COR-L47 (cell line): Measurements from ENCODE around the gene ATRNL1.
"Not testable (repeated sequence)": the region's sequence is repeated elsewhere in the genome, so short reads cannot be mapped to it uniquely, and the experiment has no call there.

ENCODE experiments used
- DNase-seq: peaks from one replicate; lab custom pipeline; 2025; lab: John Stamatoyannopoulos, UW

ATRNL1 gene

DNA sequence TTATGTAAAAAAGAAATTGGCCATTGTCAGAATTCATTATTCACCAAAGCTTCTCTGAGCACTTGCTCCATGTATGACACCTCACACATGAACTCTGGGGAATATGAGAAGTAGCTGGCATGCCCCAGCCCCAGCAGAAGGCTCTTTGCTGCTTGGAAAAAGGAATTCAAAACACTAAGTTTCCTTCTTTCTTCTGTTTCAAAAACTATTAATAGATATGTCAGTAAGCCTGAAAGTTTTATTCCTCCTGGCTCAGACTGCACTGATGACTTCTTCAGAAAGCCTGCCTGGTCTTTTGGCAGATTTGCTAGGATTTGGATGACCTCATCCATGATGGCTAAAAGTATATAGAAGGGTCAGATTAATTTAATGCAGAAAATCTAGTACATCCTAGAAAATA is 668.9 kb downstream of the ATRNL1 start:
- no peak for DNase-seq

DNA sequence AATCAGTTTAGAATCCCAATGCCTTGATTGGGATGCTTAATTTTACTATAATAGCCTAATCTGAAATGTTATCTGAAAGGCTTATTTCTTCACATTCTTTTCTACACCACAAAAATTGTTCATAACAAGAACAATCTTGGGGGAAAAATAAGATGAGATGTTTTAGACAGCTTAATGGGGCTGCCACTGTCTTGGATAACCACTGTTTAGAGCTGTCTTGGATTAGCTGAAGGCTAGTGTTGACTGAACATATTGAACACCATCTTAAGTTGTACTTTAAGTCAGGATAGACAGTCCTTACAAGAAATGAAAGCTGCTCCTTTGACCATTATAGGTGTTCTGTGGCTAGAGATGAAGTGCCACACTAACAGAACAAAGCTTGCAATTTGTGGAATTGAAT is 678.6 kb downstream of the ATRNL1 start:
- DNase-seq = no peak

DNA sequence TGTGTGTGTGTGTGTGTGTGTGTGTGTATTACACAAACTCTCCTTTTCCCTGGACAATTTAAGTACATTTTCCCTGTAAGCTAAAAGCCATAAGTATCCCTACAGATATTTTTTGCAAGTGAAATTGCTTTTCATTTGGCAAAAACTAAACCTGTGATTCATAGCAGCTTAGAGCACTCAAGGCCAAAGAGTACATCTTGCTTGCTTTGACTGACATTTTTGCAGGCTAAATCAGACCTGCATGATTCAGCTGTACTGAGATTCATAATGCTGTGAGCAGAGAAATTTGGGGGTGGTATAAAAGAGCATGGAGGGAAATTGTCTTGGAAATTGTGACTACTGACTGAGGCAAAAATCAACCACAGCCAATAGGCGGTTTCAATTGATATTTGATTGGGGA is 679.4 kb downstream of the ATRNL1 start:
- DNase-seq = no peak

DNA sequence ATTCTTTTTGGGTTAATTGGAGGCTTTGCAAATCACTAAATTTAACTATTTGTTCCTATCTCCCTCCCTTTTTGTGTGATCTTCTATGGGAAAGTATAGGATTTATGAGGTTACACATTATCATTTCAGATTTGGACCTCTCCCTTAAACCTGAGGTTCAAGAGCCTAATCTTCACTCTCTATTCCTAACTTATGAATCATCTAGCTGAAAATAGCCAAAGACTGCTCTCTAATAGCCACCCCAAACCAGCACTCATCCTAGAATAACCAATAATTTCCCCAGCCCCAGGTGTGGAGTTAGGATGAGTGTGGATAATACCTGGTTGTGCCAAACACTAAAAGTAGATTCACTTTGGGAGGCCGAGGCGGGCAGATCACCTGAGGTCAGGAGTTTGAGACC is 680.7 kb downstream of the ATRNL1 start:
- no peak for DNase-seq

DNA sequence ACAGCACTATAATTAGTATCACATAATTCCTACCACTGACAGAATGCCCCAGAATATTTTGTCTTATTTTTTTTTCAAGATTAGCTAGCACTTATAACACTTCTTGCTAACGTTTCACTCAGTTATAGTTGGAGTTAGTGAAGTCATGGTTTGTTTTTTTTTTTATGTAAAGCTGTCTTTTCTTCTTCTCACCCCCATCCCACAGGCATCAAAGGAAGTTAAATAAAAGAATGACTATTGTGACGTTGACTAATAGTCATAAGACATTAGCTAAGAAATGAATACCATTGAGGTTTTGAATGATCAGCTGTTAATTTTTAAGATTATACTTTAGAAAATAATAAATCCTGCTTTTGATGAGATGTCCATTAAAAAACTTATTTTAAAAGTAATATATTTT is 681.6 kb downstream of the ATRNL1 start:
- DNase-seq = no peak

DNA sequence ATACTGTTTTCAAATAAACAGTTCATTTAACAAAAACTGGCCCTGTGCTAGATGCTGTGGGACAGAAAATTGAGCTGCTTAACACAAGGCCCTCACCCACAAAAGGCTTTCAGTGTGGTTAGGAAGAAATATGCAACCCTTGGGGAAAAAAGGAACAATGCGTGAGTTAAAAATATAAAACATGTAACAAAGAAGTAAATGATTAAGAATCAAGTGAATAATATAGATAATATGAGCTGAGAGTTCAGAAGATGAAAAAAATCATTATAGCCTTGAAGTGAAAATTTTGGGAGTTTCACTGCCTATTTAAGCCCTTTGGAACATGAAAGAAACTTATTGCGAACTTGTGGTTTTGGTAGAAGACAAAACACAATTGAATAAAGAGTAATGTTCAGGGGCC is 684.5 kb downstream of the ATRNL1 start:
- no peak for DNase-seq

DNA sequence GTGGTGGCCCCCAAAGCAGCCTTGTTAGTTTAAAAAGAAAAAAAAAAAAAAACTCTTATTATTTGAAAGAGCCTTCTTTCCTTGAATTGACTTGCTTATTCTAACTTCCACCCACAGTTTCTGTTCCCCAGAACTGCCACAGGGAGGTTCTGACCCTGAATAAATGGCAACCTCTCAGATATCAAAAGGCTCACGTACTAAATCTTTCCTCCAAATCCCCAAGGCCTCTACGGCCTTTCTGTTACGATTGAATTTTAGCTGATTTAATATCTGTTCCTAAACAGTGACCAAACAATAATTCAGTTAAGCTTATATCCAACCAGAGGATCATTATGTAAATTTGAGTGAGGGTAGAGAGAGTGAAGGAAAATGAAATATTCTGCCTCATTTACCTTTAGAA is 697.1 kb downstream of the ATRNL1 start:
- DNase-seq = no peak

DNA sequence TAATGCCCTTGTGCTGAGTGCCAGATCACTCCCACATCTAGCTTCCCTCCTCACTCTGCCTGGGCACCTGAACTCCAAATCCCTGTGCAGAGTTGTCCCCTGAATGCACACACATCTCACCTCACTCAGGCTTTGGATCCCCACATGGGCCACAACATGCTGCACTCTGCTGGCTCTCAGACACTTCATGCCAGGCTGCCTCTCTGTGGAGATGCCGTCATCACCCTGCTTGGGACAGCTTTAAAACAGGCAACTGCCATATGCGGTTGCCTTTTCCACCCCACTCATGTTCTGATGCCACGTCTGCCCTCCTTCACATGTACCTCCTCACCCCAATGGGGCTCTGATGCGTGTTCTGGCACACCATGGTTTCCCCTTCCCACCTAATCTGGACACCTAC is 702.8 kb downstream of the ATRNL1 start:
- no peak for DNase-seq

DNA sequence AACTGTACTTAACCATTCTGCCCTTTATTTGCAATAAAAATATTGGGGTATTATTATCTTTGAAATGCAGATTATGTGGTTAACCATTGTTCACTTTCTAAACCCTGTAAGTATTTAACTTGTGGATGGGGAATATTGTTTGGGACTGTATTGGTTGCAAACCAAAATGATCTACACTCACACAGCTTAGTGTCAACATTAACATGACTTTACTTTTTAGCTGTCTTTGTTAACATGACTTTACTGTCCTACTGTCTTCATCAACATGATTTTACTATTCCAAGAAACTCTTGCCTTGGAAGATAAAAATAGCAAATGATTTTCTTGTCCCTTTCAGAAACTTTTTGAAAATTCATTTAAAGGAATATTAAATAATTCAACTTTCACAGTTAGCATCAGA is 708.3 kb downstream of the ATRNL1 start:
- DNase-seq = no peak

DNA sequence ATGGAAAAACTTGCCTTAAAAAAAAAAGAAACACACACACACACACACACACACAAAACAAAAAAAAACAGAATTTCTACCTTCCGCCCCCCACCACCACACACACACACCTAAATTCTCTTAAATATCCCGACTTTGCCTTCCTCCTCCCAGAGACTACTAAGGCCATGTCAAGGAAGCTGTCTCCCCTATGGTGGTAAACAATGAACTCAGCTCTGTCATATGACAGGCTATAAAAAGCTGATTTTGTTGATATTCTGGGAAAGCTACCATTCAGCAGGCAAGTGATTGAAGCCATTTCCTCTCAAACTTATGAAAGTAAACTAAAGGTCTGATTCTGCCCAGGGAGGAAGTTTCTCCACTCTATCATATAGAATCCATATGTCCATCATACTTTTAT is 708.8 kb downstream of the ATRNL1 start:
- no peak for DNase-seq

DNA sequence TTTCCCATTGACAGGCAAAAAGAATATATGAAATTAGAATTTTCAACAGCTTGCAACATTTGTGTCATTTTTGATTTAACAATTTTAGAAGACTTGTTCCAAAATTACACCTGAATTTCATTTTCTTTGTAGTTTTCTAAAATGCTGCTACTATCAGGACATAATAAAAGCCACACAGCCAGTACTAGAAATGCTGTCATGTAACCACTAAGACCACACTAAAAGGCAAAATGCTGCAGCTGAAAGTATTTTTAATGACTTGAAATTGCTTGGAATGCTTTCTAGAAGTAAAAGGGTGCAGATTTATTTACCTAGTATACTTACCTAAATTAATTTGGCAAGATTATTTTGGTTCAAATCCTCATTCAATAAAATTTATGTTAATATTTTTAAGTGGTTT is 709.7 kb downstream of the ATRNL1 start:
- DNase-seq = no peak

DNA sequence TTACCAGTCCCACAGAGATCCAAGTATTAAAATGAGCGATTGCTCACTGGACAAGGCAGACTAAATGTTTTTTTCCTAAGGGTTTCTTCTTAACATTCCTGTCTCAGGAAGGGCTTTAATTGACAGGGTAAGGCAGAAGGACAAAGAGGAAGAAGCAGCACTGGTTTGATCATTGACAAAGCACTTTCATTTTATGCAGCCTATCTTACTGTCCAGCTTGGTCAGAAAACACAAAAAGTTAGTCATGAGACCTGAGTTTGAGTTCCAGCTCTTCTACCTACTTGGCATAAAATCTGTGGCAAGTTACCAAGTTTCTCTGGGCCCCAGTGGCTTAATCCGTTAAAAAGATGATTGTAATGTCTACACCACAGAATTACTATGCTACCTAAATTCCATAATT is 721.4 kb downstream of the ATRNL1 start:
- DNase-seq = no peak

DNA sequence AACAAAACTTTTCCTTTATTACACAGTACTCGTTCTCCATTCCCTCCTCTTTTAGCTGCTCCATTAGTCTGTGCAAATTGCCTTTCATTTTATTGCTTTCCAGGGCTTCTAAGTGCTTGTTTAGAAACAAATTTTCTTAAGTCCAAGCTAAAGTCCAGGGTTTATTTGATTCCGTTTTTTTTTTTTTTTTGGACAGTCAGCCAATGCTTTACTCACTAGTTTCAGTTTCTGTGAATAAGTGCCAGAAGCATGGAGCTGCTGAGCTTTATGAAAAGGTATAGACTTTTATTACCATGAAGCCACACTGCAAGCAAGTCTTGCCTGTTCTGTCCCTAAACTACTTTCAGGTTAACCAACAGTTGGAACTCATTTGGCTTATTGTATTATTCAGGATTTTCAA is 724.8 kb downstream of the ATRNL1 start:
- no peak for DNase-seq

DNA sequence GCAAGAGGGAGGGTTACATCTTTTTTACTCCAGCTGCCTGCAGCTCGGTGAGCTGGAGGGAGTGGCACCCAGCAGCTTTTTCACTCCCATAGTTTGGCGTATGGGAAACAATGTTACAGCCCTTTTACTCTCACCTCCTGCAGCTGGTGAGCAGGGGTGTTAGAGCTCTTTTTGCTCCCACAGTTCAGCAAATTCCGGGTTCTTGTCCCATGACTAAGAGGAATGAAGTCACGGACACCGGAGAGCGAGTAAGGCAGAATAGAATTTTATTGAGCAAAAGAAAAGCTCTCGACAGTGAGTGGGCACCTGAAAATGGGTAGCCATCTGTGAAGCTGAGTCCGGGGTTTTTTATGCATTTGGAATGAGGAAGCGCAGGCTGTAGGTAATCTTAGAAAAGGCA is 733.2 kb downstream of the ATRNL1 start:
- no peak for DNase-seq

DNA sequence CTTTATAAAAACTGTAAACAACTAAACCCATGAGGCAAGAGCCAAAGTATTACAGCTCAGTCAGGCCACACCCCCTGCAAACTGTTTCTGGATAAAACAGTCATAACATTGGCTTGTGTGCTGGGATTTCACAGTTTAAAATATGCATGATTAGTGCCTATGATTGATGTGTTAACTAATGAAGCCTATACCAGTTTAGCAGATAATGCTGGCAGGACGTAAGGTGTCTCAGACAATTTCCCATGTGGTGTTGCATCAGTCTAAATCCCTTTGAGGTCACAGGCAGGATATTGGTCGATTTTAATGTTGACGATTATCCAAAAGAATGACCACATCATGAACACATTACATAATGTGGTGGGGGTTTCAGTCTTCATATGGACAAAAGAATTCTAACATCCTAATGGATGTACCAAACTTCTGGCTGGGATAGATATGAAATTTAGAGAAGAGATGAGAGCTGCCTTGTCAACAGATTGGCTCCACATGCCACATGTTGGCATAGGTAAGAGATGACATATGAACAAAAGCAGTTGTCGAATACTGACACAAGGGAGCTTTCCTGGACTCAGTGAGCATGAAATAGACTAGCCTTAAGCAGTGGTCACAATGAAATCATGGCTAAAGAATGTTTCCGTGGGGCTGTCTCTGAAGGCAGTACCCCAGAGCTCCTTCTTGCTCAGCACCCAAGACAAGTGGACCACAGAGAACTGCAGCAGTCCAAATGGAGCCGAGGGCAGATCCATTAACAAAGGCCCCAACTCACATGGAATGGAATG is 734.3 kb downstream of the ATRNL1 start:
- no peak for DNase-seq

DNA sequence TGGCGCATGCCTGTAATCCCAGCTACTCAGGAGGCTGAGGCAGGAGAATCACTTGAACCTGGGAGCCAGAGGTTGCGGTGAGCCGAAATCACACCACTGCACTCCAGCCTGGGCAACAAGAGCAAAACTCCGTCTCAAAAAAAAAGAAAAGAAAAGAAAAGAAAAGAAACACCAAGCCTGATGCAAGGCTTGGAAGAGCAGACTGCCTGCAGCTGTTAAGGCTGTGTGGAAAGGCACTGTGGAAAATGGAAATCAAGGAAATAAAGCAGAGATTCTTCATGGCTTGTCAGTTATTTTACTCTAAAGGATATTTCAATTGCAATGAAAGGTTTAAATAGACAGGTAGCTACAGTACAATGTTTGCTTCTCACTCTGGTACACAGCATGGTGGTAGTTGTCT is 735.0 kb downstream of the ATRNL1 start:
- DNase-seq = not testable (repeated sequence)

DNA sequence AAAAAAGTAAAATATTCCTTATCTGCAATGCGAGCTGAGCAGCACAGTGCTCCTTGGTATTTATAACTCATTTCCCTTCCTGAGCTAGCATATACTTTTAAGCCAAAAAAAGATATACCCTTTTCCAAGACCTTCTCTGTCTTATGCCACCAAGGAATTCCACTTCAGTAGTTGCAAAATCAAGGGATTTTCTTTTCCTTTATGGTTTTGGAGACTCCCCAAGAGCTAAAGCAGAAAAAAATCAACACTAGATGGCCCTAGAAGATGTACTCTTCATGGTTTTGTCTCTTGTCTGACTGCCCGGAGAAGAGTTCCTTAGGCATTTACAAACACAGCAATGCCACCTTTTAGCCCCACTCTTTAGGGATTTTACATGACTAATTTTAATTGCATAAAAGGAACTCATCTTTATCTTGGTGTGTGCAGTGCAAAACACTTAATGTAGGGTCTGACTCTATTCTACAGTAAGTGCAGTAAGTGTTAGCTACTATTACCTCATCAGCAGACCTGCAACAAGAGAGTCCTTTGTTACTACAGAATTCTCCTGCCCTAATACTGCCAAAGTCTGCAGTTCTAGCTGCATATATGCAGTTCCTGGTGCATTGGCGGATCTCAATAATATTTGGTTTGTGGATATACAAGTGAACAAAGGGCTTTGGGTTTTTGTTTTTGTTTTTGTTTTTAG is 736.5 kb downstream of the ATRNL1 start:
- DNase-seq = no peak

DNA sequence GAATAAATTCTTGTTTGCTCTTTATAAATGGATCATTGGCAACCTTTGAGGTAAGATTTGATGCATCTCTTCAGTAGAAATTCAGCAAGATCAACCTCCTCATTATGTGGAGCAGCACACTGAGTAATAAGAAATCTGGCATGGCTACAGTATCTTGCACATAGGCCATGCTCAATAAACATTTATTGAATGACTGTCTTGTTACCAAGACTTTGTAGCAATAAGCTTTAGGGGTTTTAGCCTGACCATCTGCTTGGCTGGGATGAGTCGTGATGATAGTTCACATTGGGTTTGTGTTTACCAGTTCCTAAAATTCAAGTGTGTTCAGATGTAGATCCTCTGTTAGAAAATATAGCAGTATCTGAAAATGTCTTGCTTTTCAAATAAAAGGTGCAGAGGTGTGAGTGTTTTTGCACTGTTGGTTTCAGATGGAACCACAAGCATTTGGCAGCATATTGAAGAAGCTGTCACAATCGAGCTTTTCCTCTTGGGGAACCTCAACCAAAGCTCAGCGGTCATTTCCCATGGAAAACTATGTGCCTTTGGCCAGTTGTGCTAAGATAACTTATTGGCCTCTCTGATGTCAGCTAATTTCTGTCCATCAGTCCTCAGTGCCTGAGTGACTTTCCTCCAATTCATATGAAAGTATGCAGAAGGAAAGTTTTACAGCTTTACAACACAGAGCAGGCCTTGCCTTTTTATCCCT is 737.3 kb downstream of the ATRNL1 start:
- DNase-seq = no peak

DNA sequence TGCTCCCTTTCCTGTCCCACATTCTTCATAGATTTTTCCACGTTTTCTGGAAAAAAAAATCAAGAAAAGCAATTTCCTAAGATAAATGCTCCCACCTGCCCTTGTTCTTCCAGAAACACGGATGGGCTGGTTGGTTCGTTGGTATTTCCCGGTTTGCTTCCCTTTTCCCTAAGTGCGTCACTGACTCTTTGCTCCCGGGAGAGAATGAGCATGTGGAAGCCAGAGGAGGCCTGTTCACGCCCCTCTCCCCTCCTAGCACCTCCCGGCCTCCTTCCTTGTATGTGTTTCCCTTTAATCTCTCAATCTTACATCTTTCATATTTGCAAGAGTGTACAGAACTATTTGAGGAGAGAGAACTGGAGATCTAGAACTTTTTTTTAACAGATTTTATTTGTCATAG is 737.9 kb downstream of the ATRNL1 start:
- DNase-seq = no peak

DNA sequence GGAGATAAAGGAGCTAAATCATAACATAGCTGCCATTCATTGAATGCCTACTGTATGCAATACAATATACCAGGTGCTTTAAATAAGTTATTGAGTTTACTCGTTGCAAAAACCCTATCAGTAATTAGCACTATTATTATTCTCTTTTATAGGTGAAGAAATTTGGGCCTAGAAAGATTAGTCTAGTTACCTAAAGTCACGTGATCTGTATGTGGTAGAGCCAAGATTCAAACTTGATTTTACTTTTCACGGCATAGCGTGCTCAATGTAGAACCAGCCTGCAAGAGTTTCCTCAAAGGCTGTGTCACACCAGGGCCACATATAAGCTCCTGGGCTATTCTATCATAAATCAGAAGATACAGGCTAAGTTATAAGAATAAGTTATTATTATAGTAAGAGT is 740.0 kb downstream of the ATRNL1 start:
- no peak for DNase-seq

DNA sequence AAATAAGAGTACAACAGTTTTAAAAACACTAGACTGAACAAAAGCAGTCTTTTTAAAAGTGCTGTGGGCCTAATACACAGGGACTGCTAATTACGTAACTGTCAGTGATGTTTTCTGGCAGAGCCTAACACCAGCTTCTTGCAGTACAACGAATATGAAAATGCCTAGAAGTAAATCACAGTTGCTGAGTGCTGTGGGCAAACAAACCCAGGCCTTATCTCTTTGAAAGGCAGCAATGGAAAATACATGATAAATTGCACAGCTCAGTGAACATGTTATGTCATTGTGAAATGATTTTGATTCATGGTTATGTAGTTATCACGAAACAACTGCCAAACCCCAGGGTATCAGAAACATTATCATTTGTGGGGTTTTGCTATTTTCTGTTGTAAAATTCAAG is 751.4 kb downstream of the ATRNL1 start:
- no peak for DNase-seq

DNA sequence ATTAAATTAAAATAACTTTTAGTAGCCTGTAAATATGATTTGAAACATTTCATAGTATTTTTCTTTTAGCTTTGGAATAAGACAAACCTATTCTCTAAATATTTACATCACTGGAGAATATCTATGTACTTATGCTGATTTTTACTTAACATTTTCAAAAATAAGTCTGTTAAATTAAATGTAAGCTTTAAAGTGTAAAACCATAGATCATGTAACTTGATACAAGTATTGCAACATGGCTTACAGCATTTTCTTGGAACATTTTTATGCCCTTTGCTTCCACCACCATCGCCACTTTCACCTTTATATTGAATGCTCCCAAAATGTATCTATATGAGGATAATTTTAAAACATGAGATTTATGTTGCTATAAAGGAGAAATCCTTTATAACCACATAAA is 752.8 kb downstream of the ATRNL1 start:
- DNase-seq = no peak

DNA sequence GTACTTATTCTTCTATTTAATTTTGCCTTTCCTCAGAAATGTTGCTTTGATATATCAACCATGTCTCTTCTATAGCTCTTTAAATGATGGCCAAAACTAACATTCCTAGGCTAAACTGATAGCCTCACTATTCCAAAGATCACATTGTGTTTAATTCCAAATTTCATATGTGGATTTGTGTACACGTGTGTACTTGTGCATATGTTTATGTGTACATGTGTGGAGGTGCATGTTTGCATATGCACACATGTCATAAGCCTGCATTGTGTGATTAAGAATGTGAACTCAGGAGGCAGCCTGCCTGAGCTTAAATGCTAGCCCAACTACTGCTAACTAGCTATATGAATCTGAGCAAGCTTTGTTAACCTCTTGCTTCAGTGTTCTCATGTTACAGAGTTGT is 753.4 kb downstream of the ATRNL1 start:
- DNase-seq = no peak
